SK-N-SH treated with all-trans-retinoic acid at 6 μM for 48 hours (cell line): ENCODE measurements around the gene ABHD17B.
"Not testable (repeated sequence)": the region's sequence is repeated elsewhere in the genome, so short reads cannot be mapped to it uniquely, and the experiment has no call there.

Source experiments
- ATAC-seq: fragments of 200-7000 bp; cut with Tn5 transposase; 3 replicates; pipeline ENCODE4 v1.9.1; 2020; ENCODE audit warnings: mild to moderate bottlenecking, moderate library complexity
- ARNTL ChIP-seq: fragments of 450-650 bp; formaldehyde crosslinking; IDR thresholded peaks from 2 replicates; pipeline ENCODE4 v1.5.0; 2020; ENCODE audit warnings: low read depth, mild to moderate bottlenecking, moderate library complexity, borderline replicate concordance
- BACH2 ChIP-seq: fragments of 250-450 bp; sonication (Bioruptor Pico); IDR thresholded peaks from 2 replicates; pipeline ENCODE4 v1.9.0; 2021; ENCODE audit warnings: mild to moderate bottlenecking, borderline replicate concordance
- CREB5 ChIP-seq: fragments of 250-450 bp; sonication (Bioruptor Pico); IDR thresholded peaks from 2 replicates; pipeline ENCODE4 v1.5.1; 2020; ENCODE audit warnings: low read depth, mild to moderate bottlenecking, moderate library complexity
- CSDC2 ChIP-seq: fragments of 250-450 bp; sonication (Bioruptor Pico); IDR thresholded peaks from 2 replicates; pipeline ENCODE4 v1.5.0; 2020; ENCODE audit warnings: mild to moderate bottlenecking, moderate library complexity
- CSRNP3 ChIP-seq: fragments of 250-450 bp; sonication (Bioruptor Pico); IDR thresholded peaks from 2 replicates; pipeline ENCODE4 v1.5.1; 2021; ENCODE audit warnings: mild to moderate bottlenecking, moderate library complexity
- ESRRG ChIP-seq: fragments of 250-450 bp; sonication (Bioruptor Pico); IDR thresholded peaks from 2 replicates; pipeline ENCODE4 v1.6.1; 2021; ENCODE audit warnings: mild to moderate bottlenecking
- GLIS3 ChIP-seq: fragments of 250-450 bp; sonication (Bioruptor Pico); IDR thresholded peaks from 2 replicates; pipeline ENCODE4 v1.5.0; 2020; ENCODE audit warnings: mild to moderate bottlenecking, moderate library complexity
- ISL1 ChIP-seq: fragments of 250-450 bp; sonication (Bioruptor Pico); IDR thresholded peaks from 2 replicates; pipeline ENCODE4 v2.1.2; 2022; ENCODE audit warnings: mild to moderate bottlenecking, moderate library complexity
- OSR1 ChIP-seq: fragments of 250-450 bp; sonication (Bioruptor Pico); IDR thresholded peaks from 2 replicates; pipeline ENCODE4 v1.8.0; 2022; ENCODE audit warnings: moderate library complexity, mild to moderate bottlenecking, inconsistent platforms
- POU6F1 ChIP-seq: fragments of 250-450 bp; sonication (Bioruptor Pico); IDR thresholded peaks from 2 replicates; pipeline ENCODE4 v1.8.0; 2021; ENCODE audit warnings: low read depth, mild to moderate bottlenecking, moderate library complexity, borderline replicate concordance
- PPARA ChIP-seq: fragments of 250-450 bp; sonication (Bioruptor Pico); IDR thresholded peaks from 2 replicates; pipeline ENCODE4 v1.5.0; 2020; ENCODE audit warnings: mild to moderate bottlenecking, borderline replicate concordance
- RARB ChIP-seq: fragments of 250-450 bp; sonication (Bioruptor Pico); IDR thresholded peaks from 2 replicates; pipeline ENCODE4 v1.8.0; 2021; ENCODE audit warnings: mild to moderate bottlenecking, moderate library complexity
- SNAI2 ChIP-seq: fragments of 250-450 bp; sonication (Bioruptor Pico); IDR thresholded peaks from 2 replicates; pipeline ENCODE4 v1.5.0; 2020; ENCODE audit warnings: mild to moderate bottlenecking, moderate library complexity
- TOX ChIP-seq: fragments of 250-450 bp; sonication (Bioruptor Pico); IDR thresholded peaks from 2 replicates; pipeline ENCODE4 v1.8.0; 2021; ENCODE audit warnings: mild to moderate bottlenecking, moderate library complexity, borderline replicate concordance
- TSHZ2 ChIP-seq: fragments of 250-450 bp; sonication (Bioruptor Pico); IDR thresholded peaks from 2 replicates; pipeline ENCODE4 v1.5.0; 2020; ENCODE audit warnings: mild to moderate bottlenecking, moderate library complexity
- ZC3H10 ChIP-seq: fragments of 250-450 bp; sonication (Bioruptor Pico); IDR thresholded peaks from 2 replicates; pipeline ENCODE4 v1.5.1; 2021; ENCODE audit warnings: mild to moderate bottlenecking, moderate library complexity
- ZFP3 ChIP-seq: fragments of 250-450 bp; sonication (Bioruptor Pico); IDR thresholded peaks from 2 replicates; pipeline ENCODE4 v1.5.0; 2020; ENCODE audit warnings: mild to moderate bottlenecking, moderate library complexity
- ZFP30 ChIP-seq: fragments of 450-650 bp; formaldehyde crosslinking; IDR thresholded peaks from 2 replicates; pipeline ENCODE4 v1.5.0; 2022; ENCODE audit warnings: mild to moderate bottlenecking, moderate library complexity
- ZNF565 ChIP-seq: fragments of 450-650 bp; formaldehyde crosslinking; conservative IDR thresholded peaks from 2 replicates; pipeline ENCODE4 v1.5.0; 2020; ENCODE audit warnings: low read depth, mild to moderate bottlenecking, moderate library complexity
- ZNF70 ChIP-seq: fragments of 450-650 bp; formaldehyde crosslinking; IDR thresholded peaks from 2 replicates; pipeline ENCODE4 v1.5.0; 2020; ENCODE audit warnings: mild to moderate bottlenecking, moderate library complexity
- ZNF8 ChIP-seq: fragments of 450-650 bp; formaldehyde crosslinking; IDR thresholded peaks from 2 replicates; pipeline ENCODE4 v1.5.0; 2020; ENCODE audit warnings: mild to moderate bottlenecking, moderate library complexity

ABHD17B gene

GRCh38 chr9:71901695-71902597, 9.0 kb downstream of the ABHD17B start (continued):
- TF ChIP-seq ZFP30 (CRISPR knock-in tag): no peak

GRCh38 chr9:71898756-71899155, 12.2 kb downstream of the ABHD17B start:
- ATAC-seq: not testable (repeated sequence)

GRCh38 chr9:71897577-71897976, 13.4 kb downstream of the ABHD17B start:
- ATAC-seq: no peak
- TF ChIP-seq GLIS3 (CRISPR knock-in tag): no peak
- TF ChIP-seq TOX: no peak
- no peak for TF ChIP-seq ESRRG (CRISPR knock-in tag)
- no peak for TF ChIP-seq CREB5
- no peak for TF ChIP-seq CSDC2 (CRISPR knock-in tag)
- no peak for TF ChIP-seq ZFP3 (CRISPR knock-in tag)
- no peak for TF ChIP-seq CSRNP3 (CRISPR knock-in tag)
- no peak for TF ChIP-seq SNAI2 (CRISPR knock-in tag)
- no peak for TF ChIP-seq ZNF565 (CRISPR knock-in tag)
- no peak for TF ChIP-seq ZFP30 (CRISPR knock-in tag)
- no peak for TF ChIP-seq ZNF70 (CRISPR knock-in tag)
- no peak for TF ChIP-seq OSR1 (CRISPR knock-in tag)

GRCh38 chr9:71896761-71897160, 14.2 kb downstream of the ABHD17B start:
- TF ChIP-seq ZFP30 (CRISPR knock-in tag): no peak
- no peak for TF ChIP-seq CREB5
- TF ChIP-seq ZNF565 (CRISPR knock-in tag): no peak
- no peak for TF ChIP-seq PPARA (CRISPR knock-in tag)
- TF ChIP-seq TSHZ2 (CRISPR knock-in tag): no peak
- TF ChIP-seq ISL1 (CRISPR knock-in tag): no peak
- TF ChIP-seq ZC3H10 (CRISPR knock-in tag): no peak
- TF ChIP-seq ZNF70 (CRISPR knock-in tag): no peak
- TF ChIP-seq TOX: no peak
- no peak for TF ChIP-seq CSRNP3 (CRISPR knock-in tag)
- no peak for TF ChIP-seq ARNTL
- TF ChIP-seq ZNF8 (CRISPR knock-in tag): no peak
- no peak for ATAC-seq

GRCh38 chr9:71895955-71896354, 15.0 kb downstream of the ABHD17B start:
- ATAC-seq: no peak
- TF ChIP-seq RARB (CRISPR knock-in tag): no peak
- TF ChIP-seq TOX: no peak
- TF ChIP-seq PPARA (CRISPR knock-in tag): no peak
- no peak for TF ChIP-seq CSDC2 (CRISPR knock-in tag)
- TF ChIP-seq TSHZ2 (CRISPR knock-in tag): no peak
- TF ChIP-seq BACH2 (CRISPR knock-in tag): no peak
- no peak for TF ChIP-seq SNAI2 (CRISPR knock-in tag)
- TF ChIP-seq POU6F1 (CRISPR knock-in tag): no peak
